A549 (cell line): Measurements from ENCODE around the gene EGLN2. TPM values are rescaled to one million over a fixed set of nuclear protein-coding genes. Genes with fewer than 3 reads are reported as not detected.
"Not testable (repeated sequence)": the region's sequence is repeated elsewhere in the genome, so short reads cannot be mapped to it uniquely, and the experiment has no call there.

Experiments
- ATAC-seq, 2 experiments: fragments of 200-7000 bp in 1 of 2; fragments of >200 bp in 1 of 2; cut with Nextera tagmentation in 1 of 2; cut with Tn5 transposase in 1 of 2; 3 replicates each; pipeline versions ENCODE4 v1.8.0 to v1.9.1; 2018 to 2020; ENCODE audit warnings: mild to moderate bottlenecking in 1 of 2, moderate library complexity in 1 of 2
- CTCF ChIA-PET: fragments of 300-600 bp; sonication (Branson Sonifier 250); formaldehyde crosslinking; extraction: SDS; loops from one replicate; lab custom pipeline; 2021; ENCODE audit warnings: antibody characterized with exemption, inconsistent platforms; lab: Yijun Ruan, JAX
- POLR2A ChIA-PET: fragments of 350-600 bp; formaldehyde crosslinking; extraction: SDS; loops from one replicate; lab custom pipeline; 2021; ENCODE audit warnings: antibody characterized with exemption, inconsistent platforms; lab: Yijun Ruan, JAX
- DNase-seq, 2 experiments: peaks; one replicate each; pipeline versions ENCODE4 v3.0.0 to v3.0.0-alpha.2; 2011 to 2016; ENCODE audit warnings: low read depth in 1 of 2, low spot score in 1 of 2
- FAIRE-seq: peaks from 2 replicates; lab custom pipeline; 2011; peaks lifted over from hg19 to GRCh38; lab: Jason Lieb, UNC
- H3K27ac ChIP-seq, 2 experiments: fragments of >200 bp; sonication (Bioruptor Twin); formaldehyde crosslinking; 3 replicates each; pipeline ENCODE4 v1.5.1; 2016 to 2017
- H3K4me1 ChIP-seq: fragments of >200 bp; sonication (Bioruptor Twin); formaldehyde crosslinking; 3 replicates; pipeline ENCODE4 v1.6.1; 2016
- H3K4me2 ChIP-seq: fragments of >200 bp; sonication (Bioruptor Twin); formaldehyde crosslinking; 3 replicates; pipeline ENCODE4 v1.6.1; 2016
- H3K4me3 ChIP-seq: fragments of >200 bp; sonication (Bioruptor Twin); formaldehyde crosslinking; 3 replicates; pipeline ENCODE4 v1.5.1; 2016
- H3K9me3 ChIP-seq: fragments of >200 bp; sonication (Bioruptor Twin); formaldehyde crosslinking; 3 replicates; pipeline ENCODE4 v1.6.1; 2016
- CEBPB ChIP-seq, 2 experiments: fragments of >200 bp in 1 of 2; sonication (Bioruptor Twin) in 1 of 2; formaldehyde crosslinking in 1 of 2; IDR thresholded peaks; 2 replicates each; pipeline ENCODE4 v1.6.1; 2012 to 2016
- CHD2 ChIP-seq: fragments of 150-350 bp; IDR thresholded peaks from 2 replicates; pipeline ENCODE4 v1.6.1; 2014; ENCODE audit warnings: low read length; ENCODE audit not compliant: partially characterized antibody
- CTCF ChIP-seq: fragments of >200 bp; sonication (Bioruptor Twin); formaldehyde crosslinking; IDR thresholded peaks from 3 replicates; pipeline ENCODE4 v1.5.1; 2016
- EP300 ChIP-seq, 2 experiments: fragments of >200 bp; sonication (Bioruptor Twin); formaldehyde crosslinking; IDR thresholded peaks; 2 replicates in 1 of 2; 3 replicates in 1 of 2; pipeline ENCODE4 v1.6.1; 2016 to 2017
- FOSB ChIP-seq: fragments of 250-450 bp; sonication (Bioruptor Pico); IDR thresholded peaks from 2 replicates; pipeline ENCODE4 v1.5.0; 2020; ENCODE audit warnings: mild to moderate bottlenecking, moderate library complexity
- HDAC2 ChIP-seq: fragments of 200-600 bp; sonication (generic); IDR thresholded peaks from 2 replicates; pipeline ENCODE4 v1.6.1; 2016
- JUN ChIP-seq, 2 experiments: fragments of >200 bp; sonication (Bioruptor Twin); formaldehyde crosslinking; IDR thresholded peaks; 2 replicates in 1 of 2; 3 replicates in 1 of 2; pipeline ENCODE4 v1.6.1; 2016 to 2017
- MAFK ChIP-seq: fragments of 450-650 bp; IDR thresholded peaks from 2 replicates; pipeline ENCODE4 v1.6.1; 2014; ENCODE audit not compliant: partially characterized antibody
- MAX ChIP-seq: IDR thresholded peaks from 2 replicates; pipeline ENCODE4 v1.6.1; 2012
- NR3C1 ChIP-seq: fragments of >200 bp; sonication (Bioruptor Twin); formaldehyde crosslinking; IDR thresholded peaks from 3 replicates; pipeline ENCODE4 v1.6.1; 2017
- PHF8 ChIP-seq: fragments of 200-600 bp; sonication (generic); IDR thresholded peaks from 2 replicates; pipeline ENCODE4 v1.6.1; 2016; ENCODE audit warnings: low read depth, mild to moderate bottlenecking, antibody characterized with exemption, moderate library complexity, borderline replicate concordance
- RAD21 ChIP-seq, 2 experiments: fragments of >200 bp in 1 of 2; sonication (Bioruptor Twin) in 1 of 2; formaldehyde crosslinking in 1 of 2; IDR thresholded peaks in 1 of 2; conservative IDR thresholded peaks in 1 of 2; 2 replicates in 1 of 2; 3 replicates in 1 of 2; pipeline ENCODE4 v1.6.1; 2012 to 2018; ENCODE audit warnings: inconsistent platforms in 1 of 2
- RNF2 ChIP-seq: fragments of 200-600 bp; sonication (generic); IDR thresholded peaks from 2 replicates; pipeline ENCODE4 v1.6.1; 2016; ENCODE audit warnings: low read depth, mild to moderate bottlenecking, antibody characterized with exemption, moderate library complexity, borderline replicate concordance
- SMC3 ChIP-seq: fragments of >200 bp; sonication (Bioruptor Twin); formaldehyde crosslinking; IDR thresholded peaks from 3 replicates; pipeline ENCODE4 v1.6.1; 2018; ENCODE audit warnings: inconsistent platforms
- WGBS: methylation state at CpG from one replicate; pipeline ENCODE4 v1.1.6; 2017; ENCODE audit errors: missing lambda C conversion rate; 5-methylcytosine and 5-hydroxymethylcytosine counted together
- polyA plus RNA-seq, 4 experiments: library from polyadenylated mRNA; depleted of rRNA in 3 of 4; stranded (reverse); fragments of >200 nt; fragmentation: RNase III in 1 of 4; extraction: RNeasy Plus Mini Kit Qiagen cat#74134 plus additional on column Dnase treatment in 1 of 4; gene quantifications; 2 replicates in 3 of 4; 3 replicates in 1 of 4; pipeline ENCODE4 v1.2.3, GENCODE V29; 2011 to 2017

Gene EGLN2
- polyA plus RNA-seq, 2 of the 4 experiments (the other 2 are of a cell fraction) = 34.7 to 81.4 TPM

GRCh38 chr19:40815223-40815622 lies 16.2 kb downstream of the EGLN2 start:
- WGBS = 44% methylated on average over 4 of the region's 4 CpGs
- H3K9me3 ChIP-seq = no peaks in the 10 kb centered on the region
- CTCF ChIA-PET = interaction anchor here (0.8 to 9.6 kb wide), 4 partner anchors 11 to 153 kb away, joined by 3 to 146 read pairs (median 8); partner anchors contain the start of gene EGLN2
- peak; percentile 7 for TF ChIP-seq MAFK
- no peak for TF ChIP-seq JUN (IDR thresholded peaks at IDR 0.05)
- TF ChIP-seq, all 56 proteins: peak for 1
- no peak for FAIRE-seq
- no peak for DNase-seq
- no peak overlapping the region for H3K4me3 ChIP-seq
- H3K27ac ChIP-seq = no peak overlapping the region
- H3K4me2 ChIP-seq = no peak overlapping the region
- peaks cover 26% of the 10 kb centered on the region for H3K4me1 ChIP-seq
- ATAC-seq = no peak
- POLR2A ChIA-PET = no interaction called here

DNA sequence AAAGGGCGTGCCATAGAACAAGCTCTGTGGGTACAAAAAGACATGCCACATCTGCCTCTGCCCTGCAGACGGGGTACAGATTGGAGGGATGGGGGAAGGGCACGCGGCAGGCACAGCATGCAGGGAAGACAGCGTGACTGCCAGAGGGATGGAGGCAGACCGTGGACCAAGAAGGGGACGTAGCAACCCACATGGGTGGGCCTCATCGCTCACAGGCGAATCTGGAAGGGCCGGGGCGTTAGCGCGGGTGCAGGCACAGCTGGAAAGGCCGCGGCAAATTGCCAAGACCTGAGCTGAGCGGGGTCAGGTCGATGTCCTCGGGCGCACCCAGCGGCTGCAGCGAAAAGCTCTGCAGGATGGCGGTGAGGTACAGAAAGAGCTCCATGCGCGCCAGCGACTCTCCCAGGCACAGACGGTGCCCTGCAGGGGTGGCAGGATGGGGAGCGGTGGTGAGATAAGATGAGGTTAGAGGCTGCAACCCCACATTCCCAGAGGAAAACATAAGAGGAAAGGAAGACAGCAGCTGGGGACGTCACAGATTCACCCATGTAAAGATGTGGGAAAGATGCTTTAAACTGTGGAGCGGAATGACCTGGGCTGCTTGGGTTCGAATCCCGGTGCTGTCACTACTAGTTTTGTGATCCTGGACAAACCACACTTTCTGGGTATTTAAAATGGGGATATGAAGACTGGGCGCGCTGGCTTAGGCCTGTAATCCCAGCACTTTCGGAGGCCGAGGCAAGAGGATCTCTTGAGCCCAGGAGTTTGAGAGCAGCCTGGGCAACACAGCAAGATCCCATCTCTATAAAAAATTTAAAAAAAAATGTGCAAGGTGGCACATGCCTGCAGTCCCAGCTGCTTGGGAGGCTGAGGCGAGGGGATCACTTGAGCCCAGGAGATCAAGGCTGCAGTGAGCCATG lies 19.7 kb downstream of the EGLN2 start:
- TF ChIP-seq CTCF (peak; percentile 53), SMC3 (peak; percentile 49), RAD21 (conservative IDR thresholded peaks at IDR 0.05 in 1 of 2, IDR thresholded peaks at IDR 0.05 in 1 of 2) (peak; percentile 47 to 61; a peak in 4 of 5 replicates), MAX (peak; percentile 2; the same call in 1 of the 2 replicates)
- DNase-seq = peak in 1 of 2 experiments; percentile 69
- ChIA-PET POLR2A (interaction anchor here (0.6 kb wide), 1 partner anchor 29 kb away, joined by 9 read pairs; no protein-coding TSS in a partner anchor), CTCF (interaction anchor here (0.5 to 9.6 kb wide), 42 partner anchors 7 to 488 kb away, joined by 3 to 146 read pairs (median 4); partner anchors contain the start of genes AXL, EGLN2 and RAB4B)
- Histone ChIP-seq H3K4me3 (peak overlapping the region; percentile 20; the same call in 2 of the 3 replicates), H3K4me2 (peak overlapping the region; percentile 73), H3K4me1 (peaks cover 39% of the 10 kb centered on the region), H3K27ac (peak overlapping the region; percentile 54 to 76)
- ATAC-seq = peak; percentile 93 to 94
- FAIRE-seq = peak; percentile 90
- not testable (repeated sequence) for H3K9me3 ChIP-seq
- WGBS = 34% methylated on average over 25 of the region's 36 CpGs

DNA sequence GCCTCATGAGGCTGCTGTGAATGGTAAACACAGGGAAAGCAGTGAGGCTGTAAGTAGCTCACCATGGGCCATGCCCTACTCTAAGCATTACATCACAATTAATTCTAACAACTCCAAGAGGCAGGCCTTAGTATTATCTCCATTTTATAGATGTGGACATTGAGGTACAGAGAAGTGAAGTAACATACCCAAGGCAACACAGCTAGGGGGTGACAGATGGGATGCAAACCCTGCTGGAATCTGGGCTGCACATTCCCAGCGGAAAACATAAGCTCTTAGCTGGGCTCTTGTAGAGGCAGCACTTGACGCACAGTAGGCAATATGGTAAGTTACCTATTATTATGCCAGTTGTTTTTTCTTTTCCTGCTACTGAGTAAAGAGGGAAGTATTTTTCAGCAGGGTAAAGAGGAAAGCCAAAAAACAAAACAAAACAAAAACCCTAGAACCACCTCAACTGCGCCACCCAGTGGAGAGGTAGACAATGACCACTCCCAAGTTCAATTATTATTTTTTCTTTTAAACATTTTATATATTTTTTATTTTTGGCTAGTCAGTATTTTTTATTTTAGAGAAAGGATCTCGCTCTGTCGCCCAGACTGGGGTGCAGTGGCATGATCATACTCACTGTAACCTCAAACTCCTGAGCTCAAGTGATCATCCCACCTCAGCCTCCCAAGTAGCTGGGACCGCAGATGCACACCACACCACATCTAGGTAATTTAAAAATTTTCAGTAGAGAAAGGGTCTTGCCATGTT lies 20.7 kb downstream of the EGLN2 start:
- H3K4me2 ChIP-seq = not testable (repeated sequence)
- CTCF ChIA-PET = interaction anchor here (0.5 to 9.6 kb wide), 67 partner anchors 8 to 487 kb away, joined by 3 to 146 read pairs (median 4); partner anchors contain the start of genes AXL, COQ8B, EGLN2 and ITPKC
- TF ChIP-seq SMC3 (peak; percentile 86), RAD21 (conservative IDR thresholded peaks at IDR 0.05 in 1 of 2, IDR thresholded peaks at IDR 0.05 in 1 of 2) (peak; percentile 69 to 77), CTCF (peak; percentile 95)
- TF ChIP-seq, all 56 proteins: peak for 3; not testable (repeated sequence) for 53
- Histone ChIP-seq H3K4me1 (peaks cover 39% of the 10 kb centered on the region), H3K27ac (peak overlapping the region; percentile 23 to 25; a peak in 2 of 6 replicates)
- FAIRE-seq, H3K9me3 ChIP-seq, H3K4me3 ChIP-seq: not testable (repeated sequence)
- DNase-seq (peak in 1 of 2 experiments; percentile 56), ATAC-seq (peak in 1 of 2 experiments; percentile 15; a peak in 3 of 6 replicates)
- POLR2A ChIA-PET = interaction anchor here (0.6 kb wide), 1 partner anchor 15 kb away, joined by 3 read pairs; no protein-coding TSS in a partner anchor
- WGBS = 44% methylated on average over 6 of the region's 6 CpGs

DNA sequence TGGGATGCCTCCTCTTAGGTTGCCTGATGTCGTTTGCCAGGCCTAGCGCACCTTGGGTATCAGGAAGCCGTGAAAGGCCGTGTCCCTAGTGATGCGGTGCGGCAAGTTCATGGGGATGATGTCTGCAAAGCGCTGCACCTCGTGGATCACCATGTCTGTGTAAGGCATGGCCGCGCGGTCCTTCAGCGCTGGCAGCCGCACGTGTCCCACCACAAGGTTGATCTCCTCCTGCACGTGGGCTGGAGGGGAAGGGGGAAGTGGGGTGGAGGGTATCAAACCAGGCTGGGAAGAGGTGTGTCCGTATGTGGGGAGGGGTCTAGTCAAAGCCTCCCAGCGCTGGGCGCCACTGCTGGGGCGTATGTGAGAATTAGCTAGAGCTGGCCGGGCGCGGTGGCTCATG lies 23.2 kb downstream of the EGLN2 start:
- WGBS = 87% methylated on average over 22 of the region's 22 CpGs
- Histone ChIP-seq H3K27ac (peak overlapping the region in 1 of 2 experiments; percentile 31; a peak in 2 of 6 replicates), H3K9me3 (no peaks in the 10 kb centered on the region), H3K4me1 (peaks cover 39% of the 10 kb centered on the region), H3K4me3 (no peak overlapping the region), H3K4me2 (no peak overlapping the region)
- ATAC-seq (no peak), DNase-seq (no peak), FAIRE-seq (no peak)
- TF ChIP-seq RNF2 (no peak), FOSB (CRISPR knock-in tag) (no peak), CEBPB (IDR thresholded peaks at IDR 0.05) (no peak), EP300 (IDR thresholded peaks at IDR 0.05) (no peak), CHD2 (no peak), HDAC2 (no peak), NR3C1 (no peak), PHF8 (no peak)
- POLR2A ChIA-PET = no interaction called here
- CTCF ChIA-PET = interaction anchor here (3.7 to 9.6 kb wide), 2 partner anchors 18 to 160 kb away, joined by 68 to 146 read pairs; partner anchors contain the start of gene EGLN2

DNA sequence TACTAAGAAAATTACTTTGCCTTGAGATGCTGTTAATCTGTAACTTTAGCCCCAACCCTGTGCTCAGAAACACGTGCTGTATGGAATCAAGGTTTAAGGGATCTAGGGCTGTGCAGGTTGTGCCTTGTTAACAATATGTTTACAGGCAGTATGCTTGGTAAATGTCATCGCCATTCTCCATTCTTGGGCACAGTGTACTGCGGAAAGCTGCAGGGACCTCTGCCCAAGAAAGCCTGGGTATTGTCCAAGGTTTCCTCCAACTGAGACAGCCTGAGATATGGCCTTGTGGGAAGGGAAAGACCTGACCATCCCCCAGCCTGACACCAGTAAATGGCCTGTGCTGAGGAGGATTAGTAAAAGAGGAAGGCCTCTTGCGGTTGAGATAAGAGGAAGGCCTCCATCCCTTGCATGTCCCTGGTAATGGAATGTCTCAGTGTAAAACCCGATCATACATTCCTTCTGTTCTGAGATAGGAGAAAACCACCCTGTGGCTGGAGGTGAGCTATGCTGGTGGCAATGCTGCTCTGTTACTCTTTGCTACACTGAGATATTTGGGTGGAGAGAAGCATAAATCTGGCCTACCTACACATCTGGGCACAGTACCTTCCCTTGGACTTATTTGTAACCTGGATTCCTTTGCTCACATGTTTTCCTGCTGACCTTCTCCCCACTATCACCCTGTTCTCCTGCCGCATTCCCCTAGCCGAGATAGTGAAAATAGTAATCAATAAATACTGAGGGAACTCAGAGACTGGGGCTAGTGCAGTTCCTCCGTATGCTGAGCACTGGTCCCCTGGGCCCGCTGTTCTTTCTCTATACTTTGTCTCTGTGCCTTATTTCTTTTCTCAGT lies 23.9 kb downstream of the EGLN2 start:
- WGBS = 87% methylated on average over 9 of the region's 9 CpGs
- H3K4me2 ChIP-seq, H3K4me3 ChIP-seq, H3K9me3 ChIP-seq, FAIRE-seq, ATAC-seq, POLR2A ChIA-PET, DNase-seq: not testable (repeated sequence)
- peak overlapping the region in 1 of 2 experiments; percentile 31; a peak in 4 of 6 replicates for H3K27ac ChIP-seq
- H3K4me1 ChIP-seq = peaks cover 38% of the 10 kb centered on the region
- CTCF ChIA-PET = interaction anchor here (1.5 to 9.6 kb wide), 3 partner anchors 9 to 160 kb away, joined by 3 to 146 read pairs (median 16); partner anchors contain the start of gene EGLN2
